Aorta (tissue), 5 donors: ENCODE data around the gene ABCG1. TPM values are rescaled to one million over a fixed set of nuclear protein-coding genes. Genes with fewer than 3 reads are reported as not detected.
A peak's percentile ranks its signal among the peaks of the same experiment; 100 is the strongest.
"Not testable (repeated sequence)": the region's sequence is repeated elsewhere in the genome, so short reads cannot be mapped to it uniquely, and the experiment has no call there.

Experiments
- ATAC-seq: fragments of 200-7000 bp; cut with Tn5 transposase; one replicate; pipeline ENCODE4 v1.9.1; 2022; ENCODE audit warnings: moderate library complexity; ENCODE audit not compliant: low FRiP score
- DNase-seq, 2 donors: peaks; one replicate each; pipeline ENCODE4 v3.0.0-alpha.2; 2020
- H3K27ac ChIP-seq, 2 donors: one replicate each; pipeline ENCODE4 v1.5.1; 2013; ENCODE audit warnings: low read length in 2 of 2, mild to moderate bottlenecking in 2 of 2, moderate library complexity in 2 of 2, control low read depth in 1 of 2, inconsistent platforms in 1 of 2, low read depth in 1 of 2
- H3K27me3 ChIP-seq, 2 donors: one replicate each; pipeline ENCODE4 v1.6.1; 2013; ENCODE audit warnings: control low read depth in 1 of 2, low read length in 1 of 2, mild to moderate bottlenecking in 1 of 2, moderate library complexity in 1 of 2; ENCODE audit not compliant: insufficient read depth in 2 of 2, control insufficient read depth in 1 of 2
- H3K36me3 ChIP-seq, 2 donors: one replicate each; pipeline ENCODE4 v1.6.1; 2013; ENCODE audit warnings: control low read depth in 1 of 2, low read length in 1 of 2, mild to moderate bottlenecking in 1 of 2; ENCODE audit not compliant: insufficient read depth in 2 of 2, control insufficient read depth in 1 of 2
- H3K4me1 ChIP-seq, 2 donors: one replicate each; pipeline ENCODE4 v1.6.1; 2013; ENCODE audit warnings: low read length in 2 of 2, control low read depth in 1 of 2, mild to moderate bottlenecking in 1 of 2, moderate library complexity in 1 of 2; ENCODE audit not compliant: insufficient read depth in 2 of 2, control insufficient read depth in 1 of 2
- H3K4me3 ChIP-seq, 2 donors: one replicate each; pipeline ENCODE4 v1.5.1; 2013; ENCODE audit warnings: low read length in 2 of 2, control low read depth in 1 of 2, mild to moderate bottlenecking in 1 of 2
- H3K9me3 ChIP-seq: one replicate; pipeline ENCODE4 v1.6.1; 2013; ENCODE audit warnings: mild to moderate bottlenecking, low read length; ENCODE audit not compliant: control insufficient read depth
- WGBS, 2 donors: extraction: QIAGEN DNeasy Blood & Tissue Kit; methylation state at CpG; one replicate each; pipeline ENCODE4 v1.1.7; 2013; 5-methylcytosine and 5-hydroxymethylcytosine counted together
- intact Hi-C, 2 donors: fragments of 100-400 bp; cut with DNase I; formaldehyde crosslinking; loops; one replicate each; pipeline versions ENCODE4 v1.14.2 to v1.15.0; 2022
- polyA plus RNA-seq, 2 donors: library from polyadenylated mRNA; stranded (reverse); fragments of 200-250 nt; gene quantifications; one replicate each; pipeline ENCODE4 v1.2.3, GENCODE V29; 2013
- total RNA-seq, 2 donors: library from RNA; stranded (reverse); fragmentation: NEBNext Ultra II Directional; extraction: Animal tissue kit (Norgen Biotek cat#: 25700); gene quantifications; one replicate each; pipeline ENCODE4 v1.2.1, GENCODE V29; 2021
- donor health status: healthy with polysubstance abuse.
- donor health status: Bipolar disorder and iron deficiency.
- donor health status: DM: no; HTN: no; CAD: no.
- donor health status: DM: no; HTN: no; CAD: no.
- donor health status: DM: yes; HTN: yes; CAD: no.

ABCG1 gene
- total and polyA plus RNA-seq, 4 donors, result 4.8 to 24.2 (median 13.1) TPM

GRCh38 chr21:42290505-42290904 is 71.6 kb downstream of the ABCG1 start:
- 54 to 61% methylated on average over 3 of the region's 3 CpGs for WGBS, 2 donors
- Histone ChIP-seq H3K36me3 (no peaks in the 10 kb centered on the region), H3K4me3 (no peak overlapping the region), H3K27ac (no peak overlapping the region), H3K9me3 (no peaks in the 10 kb centered on the region), H3K4me1 (no peaks in the 10 kb centered on the region), H3K27me3 (no peaks in the 10 kb centered on the region)
- intact Hi-C loops, result no loop called here
- ATAC-seq (no peak), DNase-seq (no peak)

- no peaks in the 10 kb centered on the region for H3K36me3 ChIP-seq
- intact Hi-C loops, result no loop called here
- 85 to 89% methylated on average over 35 of the region's 35 CpGs for WGBS, 2 donors
- H3K27me3 ChIP-seq, result no peaks in the 10 kb centered on the region
- H3K9me3 ChIP-seq, result no peaks in the 10 kb centered on the region
- ATAC-seq (no peak), DNase-seq (no peak)
- H3K27ac ChIP-seq, result no peak overlapping the region
- H3K4me1 ChIP-seq, result no peaks in the 10 kb centered on the region
- H3K4me3 ChIP-seq, result no peak overlapping the region
Measured at GRCh38 chr21:42291003-42291750, 72.2 kb downstream of the ABCG1 start.

- no peaks in the 10 kb centered on the region for H3K27me3 ChIP-seq
- DNase-seq, result no peak
- WGBS, 2 donors, result 86 to 93% methylated on average over 22 of the region's 22 CpGs
- H3K27ac ChIP-seq, result no peak overlapping the region
- intact Hi-C loops, result no loop called here
- no peaks in the 10 kb centered on the region for H3K36me3 ChIP-seq
- ATAC-seq, result peak; percentile 15
- H3K4me1 ChIP-seq, result no peaks in the 10 kb centered on the region
- H3K9me3 ChIP-seq, result no peaks in the 10 kb centered on the region
- no peak overlapping the region for H3K4me3 ChIP-seq
Measured at GRCh38 chr21:42291751-42292562, 73.0 kb downstream of the ABCG1 start.

GRCh38 chr21:42292563-42293142 is 73.7 kb downstream of the ABCG1 start:
- H3K4me1 ChIP-seq, H3K4me3 ChIP-seq, H3K9me3 ChIP-seq, ATAC-seq, H3K27ac ChIP-seq, DNase-seq, intact Hi-C loops, H3K27me3 ChIP-seq, H3K36me3 ChIP-seq: not testable (repeated sequence)
- WGBS, 2 donors, result 87 to 93% methylated on average over 4 of the region's 4 CpGs

GRCh38 chr21:42293649-42294272 is 74.8 kb downstream of the ABCG1 start:
- H3K27ac ChIP-seq, result no peak overlapping the region
- no peak overlapping the region for H3K4me3 ChIP-seq
- DNase-seq, result no peak
- H3K4me1 ChIP-seq, result no peaks in the 10 kb centered on the region
- intact Hi-C loops, result no loop called here
- 86 to 89% methylated on average over 16 to 17 of the region's 17 CpGs for WGBS, 2 donors
- ATAC-seq, result peak; percentile 27
- H3K36me3 ChIP-seq, result no peaks in the 10 kb centered on the region
- H3K27me3 ChIP-seq, result no peaks in the 10 kb centered on the region
- H3K9me3 ChIP-seq, result no peaks in the 10 kb centered on the region

- Histone ChIP-seq H3K4me3 (no peak overlapping the region), H3K9me3 (no peaks in the 10 kb centered on the region), H3K27ac (no peak overlapping the region), H3K4me1 (no peaks in the 10 kb centered on the region), H3K36me3 (no peaks in the 10 kb centered on the region), H3K27me3 (no peaks in the 10 kb centered on the region)
- intact Hi-C loops, result no loop called here
- no peak for ATAC-seq
- 93 to 94% methylated on average over 22 of the region's 22 CpGs for WGBS, 2 donors
- no peak for DNase-seq
Measured at GRCh38 chr21:42294273-42294880, 75.4 kb downstream of the ABCG1 start.

- Histone ChIP-seq H3K4me1 (no peaks in the 10 kb centered on the region), H3K9me3 (no peaks in the 10 kb centered on the region), H3K27me3 (no peaks in the 10 kb centered on the region), H3K4me3 (no peak overlapping the region), H3K27ac (no peak overlapping the region), H3K36me3 (no peaks in the 10 kb centered on the region)
- 65 to 73% methylated on average over 15 of the region's 15 CpGs for whole genome bisulfite sequencing, 2 donors
- ATAC-seq (no peak), DNase-seq (no peak)
- intact Hi-C loops, result no loop called here
Measured at GRCh38 chr21:42295845-42296244, 76.9 kb downstream of the ABCG1 start.

GRCh38 chr21:42296501-42296900 is 77.6 kb downstream of the ABCG1 start:
- H3K4me1 ChIP-seq, result no peaks in the 10 kb centered on the region
- H3K4me3 ChIP-seq, result no peak overlapping the region
- H3K36me3 ChIP-seq, result no peaks in the 10 kb centered on the region
- intact Hi-C loops, result no loop called here
- WGBS, 2 donors, result 82 to 91% methylated on average over 7 of the region's 7 CpGs
- no peaks in the 10 kb centered on the region for H3K27me3 ChIP-seq
- ATAC-seq, result no peak
- DNase-seq, result no peak
- no peak overlapping the region for H3K27ac ChIP-seq
- no peaks in the 10 kb centered on the region for H3K9me3 ChIP-seq
